OCI-LY7 (cell line): ENCODE results near the gene NFIA.

ENCODE experiments used
- CTCF ChIP-seq: fragments of 200-600 bp; sonication (generic); conservative IDR thresholded peaks from 2 replicates; pipeline ENCODE4 v1.5.1; 2014; ENCODE audit warnings: mild to moderate bottlenecking, antibody characterized with exemption, low read length, moderate library complexity, mixed read lengths
- EZH2phosphoT487 ChIP-seq: fragments of 200-600 bp; sonication (generic); IDR thresholded peaks from 2 replicates; pipeline ENCODE4 v1.6.1; 2018; ENCODE audit warnings: low read depth, borderline replicate concordance, mild to moderate bottlenecking, mixed run types, antibody characterized with exemption, low read length, moderate library complexity, mixed read lengths

- no peak for TF ChIP-seq CTCF
- no peak for TF ChIP-seq EZH2phosphoT487
These were observed 159.1 kb downstream of the NFIA start for GRCh38 chr1:61241411-61241838.
